Testis (tissue), 2 donors: ENCODE results near the gene TMEM141.

Experiments
- CTCF ChIP-seq, 3 experiments: fragments of 450-650 bp in 2 of 3; fragments of 200-600 bp in 1 of 3; sonication (generic) in 1 of 3; IDR thresholded peaks; one replicate each; pipeline ENCODE4 v1.5.1; 2016 to 2019; ENCODE audit warnings: antibody characterized with exemption in 3 of 3, mild to moderate bottlenecking in 2 of 3, moderate library complexity in 1 of 3
- POLR2A ChIP-seq: fragments of 450-650 bp; IDR thresholded peaks from one replicate; pipeline ENCODE4 v1.6.1; 2017; ENCODE audit warnings: antibody characterized with exemption, mild to moderate bottlenecking, moderate library complexity

GRCh38 chr9:136792321-136793085 is 1.4 kb downstream of the TMEM141 start:
- TF ChIP-seq CTCF (IDR thresholded peaks at IDR 0.05) (no peak), POLR2A (no peak)
